ENCODE results near the gene SFT2D1. TPM values are rescaled to one million over a fixed set of nuclear protein-coding genes. Genes with fewer than 3 reads are reported as not detected.
"Not testable (repeated sequence)": the region's sequence is repeated elsewhere in the genome, so short reads cannot be mapped to it uniquely, and the experiment has no call there.

The SFT2D1 gene
- total RNA-seq, 1 experiment from 2014 or later: 60.3 TPM

- no peak for DNase-seq (ENCODE audit: low spot score)
These were observed 22.1 kb upstream of the SFT2D1 start for GRCh38 chr6:166364456-166364855.

- not testable (repeated sequence) for DNase-seq (ENCODE audit: low spot score)
These were observed 20.1 kb upstream of the SFT2D1 start for GRCh38 chr6:166362427-166362826.

GRCh38 chr6:166361077-166361429 is 18.7 kb upstream of the SFT2D1 start:
- DNase-seq (ENCODE audit: low spot score): no peak

- no peak for DNase-seq (ENCODE audit: low spot score)
These were observed 18.1 kb upstream of the SFT2D1 start for GRCh38 chr6:166360243-166361076.

- DNase-seq (ENCODE audit: low spot score): no peak
These were observed 13.2 kb upstream of the SFT2D1 start for GRCh38 chr6:166355552-166355951.

GRCh38 chr6:166354965-166355364 is 12.6 kb upstream of the SFT2D1 start:
- DNase-seq (ENCODE audit: low spot score): no peak

- no peak for DNase-seq (ENCODE audit: low spot score)
These were observed 11.8 kb upstream of the SFT2D1 start for GRCh38 chr6:166354143-166354542.

GRCh38 chr6:166353507-166353906 is 11.2 kb upstream of the SFT2D1 start:
- DNase-seq (ENCODE audit: low spot score): no peak

- DNase-seq (ENCODE audit: low spot score): no peak
These were observed 10.6 kb upstream of the SFT2D1 start for GRCh38 chr6:166352923-166353322.

- no peak for DNase-seq (ENCODE audit: low spot score)
These were observed 9.5 kb upstream of the SFT2D1 start for GRCh38 chr6:166351715-166352285.

GRCh38 chr6:166348305-166348949 is 6.1 kb upstream of the SFT2D1 start:
- no peak for DNase-seq (ENCODE audit: low spot score)

GRCh38 chr6:166346965-166347364 is 4.6 kb upstream of the SFT2D1 start:
- DNase-seq (ENCODE audit: low spot score): no peak

GRCh38 chr6:166346449-166346848 is 4.1 kb upstream of the SFT2D1 start:
- DNase-seq (ENCODE audit: low spot score): no peak

GRCh38 chr6:166345672-166346071 is 3.3 kb upstream of the SFT2D1 start:
- DNase-seq (ENCODE audit: low spot score): not testable (repeated sequence)

- DNase-seq (ENCODE audit: low spot score): not testable (repeated sequence)
These were observed 2.6 kb upstream of the SFT2D1 start for GRCh38 chr6:166344921-166345320.

- no peak for DNase-seq (ENCODE audit: low spot score)
These were observed 1.9 kb upstream of the SFT2D1 start for GRCh38 chr6:166344240-166344639.

- DNase-seq (ENCODE audit: low spot score): no peak
These were observed 774 bp upstream of the SFT2D1 start for GRCh38 chr6:166343150-166343487.

- no peak for DNase-seq (ENCODE audit: low spot score)
These were observed 382 bp downstream of the SFT2D1 start for GRCh38 chr6:166341977-166342348.

- no peak for DNase-seq (ENCODE audit: low spot score)
These were observed 881 bp downstream of the SFT2D1 start for GRCh38 chr6:166341464-166341863.

GRCh38 chr6:166338854-166339253 is 3.5 kb downstream of the SFT2D1 start:
- no peak for DNase-seq (ENCODE audit: low spot score)

GRCh38 chr6:166336847-166337246 is 5.5 kb downstream of the SFT2D1 start:
- no peak for DNase-seq (ENCODE audit: low spot score)

GRCh38 chr6:166335378-166336302 is 6.7 kb downstream of the SFT2D1 start:
- no peak for DNase-seq (ENCODE audit: low spot score)

Measured in A172 (cell line).